Transverse colon (tissue), 4 donors: ENCODE results near the gene ARHGEF1.

ENCODE experiments used
- CTCF ChIP-seq, 5 experiments: fragments of 200-600 bp in 3 of 5; fragments of 450-650 bp in 2 of 5; sonication (generic) in 3 of 5; IDR thresholded peaks; 1 replicate in 2 of 5; 2 replicates in 3 of 5; pipeline ENCODE4 v1.5.1; 2016 to 2017; ENCODE audit warnings: antibody characterized with exemption in 5 of 5, inconsistent platforms in 3 of 5, mild to moderate bottlenecking in 2 of 5, moderate library complexity in 1 of 5
- POLR2A ChIP-seq: fragments of 450-650 bp; IDR thresholded peaks from one replicate; pipeline ENCODE4 v1.6.1; 2016; ENCODE audit warnings: antibody characterized with exemption, mild to moderate bottlenecking, moderate library complexity
- POLR2AphosphoS5 ChIP-seq, 3 donors: sonication (generic); formaldehyde crosslinking; IDR thresholded peaks; one replicate each; pipeline ENCODE4 v1.6.1; 2016; ENCODE audit warnings: antibody characterized with exemption in 3 of 3

GRCh38 chr19:41849067-41849466 lies 33.9 kb upstream of the ARHGEF1 start:
- TF ChIP-seq CTCF (IDR thresholded peaks at IDR 0.05), result no peak
- TF ChIP-seq POLR2AphosphoS5 (IDR thresholded peaks at IDR 0.05), result no peak
- no peak for TF ChIP-seq POLR2A
